ENCODE results near the gene GOT2.

DNA sequence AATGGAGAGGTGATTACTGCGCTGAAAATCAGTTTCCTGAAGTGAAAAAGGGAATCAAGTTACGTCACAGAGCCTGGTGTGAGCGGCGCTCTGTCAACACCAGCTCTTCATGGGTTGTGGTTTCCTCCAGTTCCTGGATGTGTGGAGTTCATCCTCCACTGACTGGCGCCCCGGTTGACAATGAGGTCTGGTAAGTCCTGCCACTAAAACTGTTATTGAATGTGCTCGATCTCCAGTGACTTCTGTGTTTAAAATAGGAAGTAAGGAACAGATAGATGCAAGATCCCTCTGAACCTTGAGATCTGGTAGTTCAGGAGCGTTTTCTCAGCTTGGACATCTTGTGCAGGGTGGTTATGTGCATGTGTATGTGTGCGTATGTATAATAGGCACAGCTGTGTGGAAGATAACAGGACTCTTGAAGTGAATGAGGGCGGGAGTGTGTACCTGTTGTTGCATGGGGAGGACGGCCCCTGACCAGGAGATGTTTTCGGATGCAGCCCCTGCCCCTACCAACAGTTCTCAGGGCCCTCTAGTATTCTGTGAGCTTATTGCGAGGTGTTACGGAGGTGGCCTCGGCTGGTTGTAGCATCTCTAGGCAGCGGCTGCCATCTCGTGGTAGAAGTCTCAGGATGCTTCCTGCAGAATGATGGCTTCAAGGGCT is 22.0 kb upstream of the GOT2 start:
- TF ChIP-seq, protein P1, sequence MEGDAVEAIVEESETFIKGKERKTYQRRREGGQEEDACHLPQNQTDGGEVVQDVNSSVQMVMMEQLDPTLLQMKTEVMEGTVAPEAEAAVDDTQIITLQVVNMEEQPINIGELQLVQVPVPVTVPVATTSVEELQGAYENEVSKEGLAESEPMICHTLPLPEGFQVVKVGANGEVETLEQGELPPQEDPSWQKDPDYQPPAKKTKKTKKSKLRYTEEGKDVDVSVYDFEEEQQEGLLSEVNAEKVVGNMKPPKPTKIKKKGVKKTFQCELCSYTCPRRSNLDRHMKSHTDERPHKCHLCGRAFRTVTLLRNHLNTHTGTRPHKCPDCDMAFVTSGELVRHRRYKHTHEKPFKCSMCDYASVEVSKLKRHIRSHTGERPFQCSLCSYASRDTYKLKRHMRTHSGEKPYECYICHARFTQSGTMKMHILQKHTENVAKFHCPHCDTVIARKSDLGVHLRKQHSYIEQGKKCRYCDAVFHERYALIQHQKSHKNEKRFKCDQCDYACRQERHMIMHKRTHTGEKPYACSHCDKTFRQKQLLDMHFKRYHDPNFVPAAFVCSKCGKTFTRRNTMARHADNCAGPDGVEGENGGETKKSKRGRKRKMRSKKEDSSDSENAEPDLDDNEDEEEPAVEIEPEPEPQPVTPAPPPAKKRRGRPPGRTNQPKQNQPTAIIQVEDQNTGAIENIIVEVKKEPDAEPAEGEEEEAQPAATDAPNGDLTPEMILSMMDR (IDR thresholded peaks at IDR 0.05 in 8 of 11, conservative IDR thresholded peaks at IDR 0.05 in 3 of 11), result peak; percentile 19 to 80 (median 58)
- TF ChIP-seq POLR2A (IDR thresholded peaks at IDR 0.05), result no peak

All from spleen (tissue), 7 donors.